Measurements from ENCODE around the gene TNS3.

Gene TNS3

DNA sequence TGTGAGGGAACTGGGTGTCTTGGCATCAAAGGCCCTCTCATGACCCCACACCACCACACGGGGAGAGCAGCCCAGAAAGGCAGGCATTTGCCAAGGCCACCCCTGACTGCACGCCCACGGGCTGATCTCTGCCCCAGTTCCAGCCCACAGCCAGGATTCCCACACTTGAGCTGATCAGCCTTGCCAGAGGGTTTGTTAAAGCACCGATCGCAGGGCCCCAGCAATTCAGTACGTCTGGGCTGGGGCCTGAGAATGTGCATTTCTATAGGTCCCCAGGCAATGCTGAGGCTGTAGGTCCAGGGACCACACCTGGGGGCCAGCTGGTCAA lies 103.9 kb downstream of the TNS3 start:
- H3K4me3 ChIP-seq (ENCODE audit: control insufficient read depth, low read depth, low read length) = no peak overlapping the region
- DNase-seq (ENCODE audit: low read depth) = no peak
- TF ChIP-seq, protein P1, sequence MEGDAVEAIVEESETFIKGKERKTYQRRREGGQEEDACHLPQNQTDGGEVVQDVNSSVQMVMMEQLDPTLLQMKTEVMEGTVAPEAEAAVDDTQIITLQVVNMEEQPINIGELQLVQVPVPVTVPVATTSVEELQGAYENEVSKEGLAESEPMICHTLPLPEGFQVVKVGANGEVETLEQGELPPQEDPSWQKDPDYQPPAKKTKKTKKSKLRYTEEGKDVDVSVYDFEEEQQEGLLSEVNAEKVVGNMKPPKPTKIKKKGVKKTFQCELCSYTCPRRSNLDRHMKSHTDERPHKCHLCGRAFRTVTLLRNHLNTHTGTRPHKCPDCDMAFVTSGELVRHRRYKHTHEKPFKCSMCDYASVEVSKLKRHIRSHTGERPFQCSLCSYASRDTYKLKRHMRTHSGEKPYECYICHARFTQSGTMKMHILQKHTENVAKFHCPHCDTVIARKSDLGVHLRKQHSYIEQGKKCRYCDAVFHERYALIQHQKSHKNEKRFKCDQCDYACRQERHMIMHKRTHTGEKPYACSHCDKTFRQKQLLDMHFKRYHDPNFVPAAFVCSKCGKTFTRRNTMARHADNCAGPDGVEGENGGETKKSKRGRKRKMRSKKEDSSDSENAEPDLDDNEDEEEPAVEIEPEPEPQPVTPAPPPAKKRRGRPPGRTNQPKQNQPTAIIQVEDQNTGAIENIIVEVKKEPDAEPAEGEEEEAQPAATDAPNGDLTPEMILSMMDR (IDR thresholded peaks at IDR 0.05; ENCODE audit: control insufficient read depth, insufficient read depth, low read depth, low read length, missing control alignments) = no peak

DNA sequence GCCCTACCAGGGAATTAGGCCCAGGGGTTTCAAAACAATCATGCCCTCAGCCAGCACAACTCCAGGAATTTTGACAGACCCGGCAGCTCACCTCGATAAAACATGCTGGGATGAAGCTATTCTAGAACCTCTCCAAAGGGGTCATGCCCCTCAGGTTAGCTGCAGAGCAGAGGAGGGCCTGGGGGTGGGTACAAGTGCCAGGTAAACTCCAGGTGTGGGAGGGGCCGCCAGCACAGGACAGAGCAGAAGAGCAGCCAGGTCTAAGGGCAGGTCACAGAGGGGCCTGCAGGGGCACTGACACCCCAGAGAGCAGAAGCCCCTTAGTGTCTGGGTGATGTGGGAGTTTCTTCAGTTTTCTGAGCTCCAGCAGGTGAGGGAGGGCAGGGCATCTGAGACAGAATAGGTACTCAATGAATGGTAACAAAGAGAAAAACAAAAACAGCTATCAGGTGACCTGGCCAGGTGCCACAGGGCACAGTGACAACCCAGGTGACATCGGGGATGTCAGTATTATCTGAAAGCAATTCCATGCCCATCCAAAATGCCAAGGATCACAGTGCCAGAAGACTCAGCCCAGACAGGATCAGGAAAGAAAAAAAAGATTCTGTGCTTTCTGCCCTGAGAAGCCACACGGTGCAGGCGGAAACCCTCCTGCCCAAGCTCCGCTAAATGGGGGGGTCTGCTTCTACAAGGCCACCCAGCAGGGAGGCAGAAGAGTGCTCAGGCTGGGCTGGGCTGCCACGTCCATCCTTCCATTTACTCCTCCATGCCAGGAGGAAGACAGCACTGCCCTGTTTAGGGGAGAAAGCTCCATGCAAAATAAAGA lies 104.5 kb downstream of the TNS3 start:
- TF ChIP-seq, protein P1 (IDR thresholded peaks at IDR 0.05; ENCODE audit: control insufficient read depth, insufficient read depth, low read depth, low read length, missing control alignments) = no peak

DNA sequence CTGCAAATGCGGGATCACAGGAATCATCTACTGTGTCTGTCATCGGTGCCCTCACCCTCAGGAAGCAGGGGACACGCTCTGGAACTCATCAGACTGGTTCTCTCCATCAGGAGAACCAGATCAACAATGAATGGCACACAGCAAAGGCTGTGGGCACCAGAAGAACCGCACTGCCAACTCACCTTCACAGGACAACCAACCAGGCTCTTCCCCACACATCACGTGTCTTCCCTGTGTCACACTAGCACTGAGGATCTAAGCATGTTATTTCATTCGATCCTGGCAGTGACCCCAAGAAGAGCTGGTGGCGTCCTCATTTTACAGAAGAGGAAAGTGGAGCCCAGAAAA lies 106.1 kb downstream of the TNS3 start:
- TF ChIP-seq, protein P1 (IDR thresholded peaks at IDR 0.05; ENCODE audit: control insufficient read depth, insufficient read depth, low read depth, low read length, missing control alignments) = no peak
- H3K4me3 ChIP-seq (ENCODE audit: control insufficient read depth, low read depth, low read length) = no peak overlapping the region

More for the DNA sequence above, 104.5 kb downstream of the TNS3 start:
- no peak for DNase-seq (ENCODE audit: low read depth)
- H3K4me3 ChIP-seq (ENCODE audit: control insufficient read depth, low read depth, low read length) = no peak overlapping the region

DNA sequence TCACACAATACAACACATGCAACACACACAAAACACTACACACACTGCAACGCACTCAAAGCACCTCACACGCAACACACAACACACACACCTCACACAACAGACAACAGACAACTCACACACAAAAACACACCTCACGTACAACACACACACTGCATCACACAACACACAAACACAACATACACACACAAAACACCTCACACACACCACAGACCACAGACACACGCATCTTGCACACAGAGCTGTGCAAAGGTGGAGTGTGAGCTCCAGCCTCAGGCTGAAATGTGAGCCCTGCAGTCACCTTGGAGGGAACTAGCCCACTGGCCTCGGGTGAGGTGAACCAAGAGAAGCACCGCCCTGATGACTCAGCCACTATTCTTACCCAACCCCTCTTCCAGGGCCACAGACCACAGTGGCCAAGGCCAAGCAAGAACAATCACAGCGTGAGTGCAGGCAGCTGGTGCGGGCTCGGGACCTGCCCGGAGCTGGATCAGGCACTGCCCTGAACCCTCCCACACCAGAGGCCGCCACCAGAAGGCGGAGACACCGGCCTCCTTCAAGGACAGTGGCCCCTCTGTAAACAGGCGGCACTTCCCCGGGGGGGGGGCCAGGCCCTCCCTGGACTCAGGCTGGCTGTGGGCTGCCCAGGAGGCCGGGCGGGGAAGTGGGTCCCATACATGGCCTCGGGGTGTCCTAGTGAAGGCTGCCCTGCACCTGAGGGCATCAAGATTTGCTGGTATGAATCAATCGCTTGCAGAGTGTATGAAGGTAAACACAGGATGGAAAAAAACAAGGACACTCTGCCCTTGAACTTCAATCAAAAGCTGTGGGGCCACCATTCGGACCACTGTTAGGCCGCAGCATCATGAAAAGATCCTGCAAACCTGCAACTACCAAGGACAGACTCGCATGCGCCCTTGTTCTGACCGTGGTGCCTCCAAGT lies 106.7 kb downstream of the TNS3 start:
- peak; percentile 68 for DNase-seq (ENCODE audit: low read depth)
- no peak overlapping the region for H3K4me3 ChIP-seq (ENCODE audit: control insufficient read depth, low read depth, low read length)

More for the DNA sequence above, 106.1 kb downstream of the TNS3 start:
- no peak for DNase-seq (ENCODE audit: low read depth)

DNA sequence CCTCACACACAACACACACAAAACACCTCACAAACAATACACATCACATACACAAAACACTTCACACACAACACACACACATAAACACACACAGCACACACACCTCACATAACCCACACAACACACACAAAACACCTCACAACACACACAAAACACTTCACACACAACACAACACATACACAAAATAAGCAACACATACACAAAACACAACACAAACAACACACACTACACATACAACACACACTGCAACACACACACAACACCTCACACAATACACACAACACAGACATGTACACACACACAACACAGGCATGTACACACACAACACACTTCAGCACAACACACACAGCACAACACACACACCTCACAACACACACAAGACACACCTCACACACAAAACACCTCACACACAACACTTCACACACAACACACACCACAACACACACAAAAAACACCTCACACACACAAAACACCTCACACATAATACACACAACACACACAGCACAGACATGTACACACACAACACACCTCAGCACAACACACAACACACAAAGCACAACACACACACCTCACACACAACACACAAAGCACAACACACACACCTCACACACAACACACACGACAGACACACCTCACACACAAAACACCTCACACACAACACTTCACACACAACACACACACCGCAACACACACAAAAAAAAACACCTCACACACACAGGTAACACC lies 107.5 kb downstream of the TNS3 start:
- H3K4me3 ChIP-seq (ENCODE audit: control insufficient read depth, low read depth, low read length) = no peak overlapping the region
- DNase-seq (ENCODE audit: low read depth) = no peak
- TF ChIP-seq, protein P1 (IDR thresholded peaks at IDR 0.05; ENCODE audit: control insufficient read depth, insufficient read depth, low read depth, low read length, missing control alignments) = no peak

More for the DNA sequence above, 106.7 kb downstream of the TNS3 start:
- TF ChIP-seq, protein P1 (IDR thresholded peaks at IDR 0.05; ENCODE audit: control insufficient read depth, insufficient read depth, low read depth, low read length, missing control alignments) = peak; percentile 5

DNA sequence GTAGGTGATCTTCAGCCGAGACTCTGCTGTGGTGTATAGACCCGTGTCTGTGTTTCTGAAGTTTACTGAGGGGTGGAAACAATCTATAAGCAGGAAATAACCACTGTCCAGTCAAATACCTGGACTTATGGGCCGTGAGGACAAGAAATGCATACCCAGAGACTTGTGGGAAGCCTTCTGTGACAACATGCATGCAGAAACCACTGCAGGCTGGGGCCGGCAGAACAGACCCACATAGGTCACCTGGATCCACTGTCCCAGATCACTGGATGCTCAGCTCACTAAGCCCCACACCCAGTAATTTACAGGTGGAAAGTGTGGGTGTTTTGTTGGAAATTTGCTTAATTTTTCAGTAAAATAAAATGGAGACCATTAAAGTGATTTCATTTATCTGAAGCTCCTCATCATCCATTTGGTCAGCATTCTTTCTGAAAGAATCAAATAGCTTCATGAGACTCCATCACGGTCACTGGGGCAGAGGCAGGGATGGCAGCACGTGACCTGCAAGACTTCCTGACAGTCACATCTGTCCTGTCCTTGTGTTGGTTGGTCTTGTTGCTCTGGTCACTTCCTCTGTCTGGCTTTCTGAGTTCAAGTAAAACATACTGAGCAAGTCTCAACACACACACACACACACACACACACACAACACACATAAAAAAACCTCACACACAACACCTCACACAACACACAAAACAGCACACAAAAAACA lies 108.3 kb downstream of the TNS3 start:
- TF ChIP-seq, protein P1 (IDR thresholded peaks at IDR 0.05; ENCODE audit: control insufficient read depth, insufficient read depth, low read depth, low read length, missing control alignments) = no peak

More for the DNA sequence above, 108.3 kb downstream of the TNS3 start:
- DNase-seq (ENCODE audit: low read depth) = no peak
- H3K4me3 ChIP-seq (ENCODE audit: control insufficient read depth, low read depth, low read length) = no peak overlapping the region
